GM19240 (cell line): Measurements from ENCODE around the gene STOX2.

Source experiments
- DNase-seq: peaks from one replicate; pipeline ENCODE4 v3.0.0; 2011; ENCODE audit warnings: low spot score; ENCODE audit not compliant: insufficient read length

The STOX2 gene, protein sequence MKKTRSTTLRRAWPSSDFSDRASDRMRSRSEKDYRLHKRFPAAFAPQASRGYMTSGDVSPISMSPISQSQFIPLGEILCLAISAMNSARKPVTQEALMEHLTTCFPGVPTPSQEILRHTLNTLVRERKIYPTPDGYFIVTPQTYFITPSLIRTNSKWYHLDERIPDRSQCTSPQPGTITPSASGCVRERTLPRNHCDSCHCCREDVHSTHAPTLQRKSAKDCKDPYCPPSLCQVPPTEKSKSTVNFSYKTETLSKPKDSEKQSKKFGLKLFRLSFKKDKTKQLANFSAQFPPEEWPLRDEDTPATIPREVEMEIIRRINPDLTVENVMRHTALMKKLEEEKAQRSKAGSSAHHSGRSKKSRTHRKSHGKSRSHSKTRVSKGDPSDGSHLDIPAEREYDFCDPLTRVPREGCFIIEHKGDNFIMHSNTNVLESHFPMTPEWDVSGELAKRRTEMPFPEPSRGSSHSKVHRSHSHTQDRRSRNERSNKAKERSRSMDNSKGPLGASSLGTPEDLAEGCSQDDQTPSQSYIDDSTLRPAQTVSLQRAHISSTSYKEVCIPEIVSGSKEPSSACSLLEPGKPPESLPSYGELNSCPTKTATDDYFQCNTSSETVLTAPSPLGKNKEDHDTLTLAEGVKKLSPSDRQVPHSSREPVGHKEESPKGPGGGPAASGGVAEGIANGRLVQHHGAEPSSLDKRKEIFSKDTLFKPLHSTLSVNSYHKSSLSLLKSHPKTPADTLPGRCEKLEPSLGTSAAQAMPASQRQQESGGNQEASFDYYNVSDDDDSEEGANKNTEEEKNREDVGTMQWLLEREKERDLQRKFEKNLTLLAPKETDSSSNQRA (N-terminal part only)

DNA sequence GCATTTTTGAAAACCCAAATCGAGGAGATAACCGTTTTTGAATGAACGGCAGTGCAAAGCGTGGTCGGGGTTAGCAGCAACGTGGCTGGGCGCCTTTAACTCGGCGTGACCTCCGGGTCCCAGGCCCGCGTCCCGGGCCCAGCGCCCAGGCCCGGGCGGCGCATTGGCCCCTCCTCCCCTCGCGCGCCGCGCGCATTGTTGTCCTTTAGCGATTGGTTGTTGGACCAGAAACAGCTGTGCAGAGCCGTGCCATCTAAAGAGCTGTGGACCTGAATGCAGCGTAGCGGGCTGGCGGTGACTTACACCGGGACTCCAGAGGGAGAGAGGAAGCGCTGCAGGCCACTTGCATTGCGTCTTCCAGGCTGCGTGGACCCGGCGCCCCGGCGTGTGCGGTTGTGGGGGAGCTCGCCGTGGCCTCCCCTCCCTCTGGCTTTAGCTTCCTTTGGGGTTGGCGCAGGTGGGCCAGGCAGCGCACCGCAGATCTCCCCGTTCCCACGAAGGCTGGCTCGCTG, at the start of gene STOX2:
STOX2 (plus strand) TSS at position 227 of the 512 bp plus-strand sequence. CDS start 1,484 bp downstream, outside the sequence.
- no peak for DNase-seq

DNA sequence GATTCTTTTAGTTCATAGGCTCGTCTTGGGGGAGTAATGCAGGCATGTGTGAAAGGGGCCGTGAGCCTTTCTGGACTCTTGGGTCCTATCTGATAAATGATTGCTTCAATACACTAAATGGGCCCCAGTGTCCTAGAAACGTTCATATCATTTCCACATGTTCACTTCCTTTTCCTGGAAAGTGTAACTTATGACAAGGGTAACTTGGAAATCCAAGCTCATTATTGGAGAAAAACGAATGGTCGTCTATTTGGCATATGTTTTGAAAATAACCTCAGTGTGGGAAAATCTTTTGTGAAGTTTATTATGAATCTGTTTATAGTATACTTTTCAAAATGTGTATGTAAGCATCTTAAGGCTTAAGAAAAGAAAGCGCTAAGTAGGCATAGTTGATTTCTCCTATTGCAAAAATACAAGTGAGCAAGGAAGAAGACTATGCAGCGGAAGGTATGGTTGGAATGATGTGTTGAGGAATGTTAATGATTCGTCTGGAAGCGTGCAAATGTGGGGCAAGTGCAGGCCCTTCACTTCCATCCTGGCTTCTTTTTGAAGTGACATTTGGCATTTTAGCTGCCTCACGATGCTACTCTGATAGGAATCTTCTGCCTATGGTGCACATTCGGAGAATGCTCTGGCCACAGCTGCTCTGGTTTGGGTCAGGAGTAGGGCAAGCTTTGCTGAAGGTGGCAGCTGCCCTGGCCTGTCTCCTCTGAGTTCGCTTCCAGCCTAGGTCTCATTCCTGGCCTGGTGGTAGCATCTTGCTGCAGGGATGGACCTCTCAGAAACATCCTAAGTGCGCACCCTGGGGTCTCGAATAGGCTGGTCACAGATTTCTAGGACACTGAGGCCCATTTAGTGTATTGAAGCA, 49.5 kb upstream of the STOX2 start:
- DNase-seq, result no peak

DNA sequence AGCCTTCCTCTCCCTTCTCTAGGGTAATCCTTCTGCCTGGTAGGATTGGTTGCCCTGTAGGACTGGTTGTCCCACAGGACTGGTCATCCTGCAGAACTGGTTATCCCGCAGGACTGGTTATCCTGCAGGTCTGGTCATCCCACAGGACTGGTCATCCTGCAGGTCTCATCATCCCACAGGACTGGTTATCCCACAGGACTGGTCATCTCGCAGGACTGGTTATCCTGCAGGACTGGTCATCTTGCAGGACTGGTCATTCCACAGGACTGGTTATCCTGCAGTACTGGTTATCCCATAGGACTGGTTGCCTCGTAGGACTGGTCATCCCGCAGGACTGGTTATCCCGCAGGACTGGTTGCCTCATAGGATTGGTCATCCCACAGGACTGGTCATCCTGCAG, 48.1 kb upstream of the STOX2 start:
- no peak for DNase-seq

DNA sequence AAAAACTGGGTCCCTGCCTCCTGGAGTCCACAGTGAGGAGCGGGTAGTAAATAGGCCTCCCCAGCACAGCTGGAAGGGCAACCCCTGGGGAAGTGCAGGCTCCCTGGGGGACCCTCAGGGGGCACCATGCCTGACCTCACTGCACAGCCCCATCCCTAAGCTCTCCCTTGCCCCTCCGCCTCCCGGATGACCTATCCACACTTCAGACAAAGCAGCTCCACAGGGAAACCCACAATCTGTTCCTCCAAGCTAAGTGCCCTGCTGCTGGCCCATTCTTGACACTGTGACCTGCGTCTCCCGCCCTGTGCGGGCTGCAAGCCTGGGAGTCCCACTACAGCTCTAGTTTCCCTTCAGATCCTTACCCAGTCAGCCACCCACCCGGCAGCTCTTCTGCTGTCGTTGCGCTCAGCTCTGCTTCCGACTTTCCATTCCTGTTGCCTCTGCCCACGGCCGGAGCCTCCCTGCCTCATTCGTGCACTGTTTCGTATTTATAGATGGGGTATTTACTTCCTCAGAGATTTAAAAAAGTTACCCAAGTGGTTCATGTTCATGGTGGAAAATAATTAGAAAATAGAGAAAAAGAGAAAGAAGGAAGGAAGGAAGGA, 47.0 kb upstream of the STOX2 start:
- no peak for DNase-seq

DNA sequence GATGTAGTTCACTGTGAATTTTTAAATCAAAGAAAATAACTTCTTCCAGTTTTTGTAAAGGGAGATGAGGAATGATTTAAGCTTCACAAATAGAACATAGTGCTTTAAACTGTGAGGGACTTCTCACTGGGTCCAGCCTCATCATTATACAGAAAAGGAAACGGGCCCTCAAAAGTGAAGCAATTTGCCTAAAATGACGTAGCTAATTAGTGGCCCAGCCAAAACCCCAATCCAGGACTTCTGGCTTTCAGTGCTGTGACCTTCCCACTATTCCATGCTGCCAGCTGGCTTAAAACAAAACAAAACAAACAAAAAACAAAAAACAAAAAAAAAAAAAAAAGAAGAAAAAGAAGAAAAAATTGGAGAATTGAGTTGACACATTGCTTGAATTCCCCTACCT, 45.0 kb upstream of the STOX2 start:
- no peak for DNase-seq

DNA sequence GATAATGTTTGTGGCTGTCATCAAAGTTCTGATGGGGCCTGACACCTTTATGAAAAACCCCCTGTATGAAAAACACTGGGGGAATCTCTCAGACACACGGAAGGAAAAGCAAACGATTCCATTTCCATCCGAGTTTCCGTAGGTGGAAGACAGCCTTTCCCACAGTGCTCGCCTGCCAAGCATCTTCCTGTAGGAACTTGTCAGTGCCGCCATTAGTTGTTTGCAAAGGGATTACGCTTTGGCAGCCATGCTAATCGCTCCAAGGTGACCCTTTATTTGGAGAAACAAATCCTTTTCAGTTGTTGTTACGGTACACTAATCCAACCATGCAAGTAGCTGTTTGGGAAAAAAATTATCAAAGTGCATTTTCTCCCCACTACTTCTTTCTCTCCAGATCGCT, 44.4 kb upstream of the STOX2 start:
- DNase-seq, result no peak

DNA sequence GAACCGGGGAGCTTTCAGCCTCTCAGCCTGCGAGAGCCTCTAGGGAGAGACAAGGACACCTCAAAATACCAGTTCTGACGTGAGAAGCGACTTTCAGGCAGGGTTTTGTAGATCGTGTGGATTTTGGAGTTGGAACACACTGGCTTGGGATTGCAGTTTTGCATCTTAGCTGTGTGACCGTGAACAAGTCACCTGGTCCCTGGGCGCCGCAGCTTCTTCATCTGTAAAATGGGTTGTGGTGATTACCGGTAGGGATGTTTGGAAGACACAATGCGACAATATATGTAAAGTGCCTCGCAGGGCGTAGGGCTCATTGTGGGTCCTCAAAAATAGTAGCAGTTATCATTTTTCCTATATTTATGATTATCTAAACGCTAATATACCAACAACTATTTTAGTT, 43.7 kb upstream of the STOX2 start:
- no peak for DNase-seq

DNA sequence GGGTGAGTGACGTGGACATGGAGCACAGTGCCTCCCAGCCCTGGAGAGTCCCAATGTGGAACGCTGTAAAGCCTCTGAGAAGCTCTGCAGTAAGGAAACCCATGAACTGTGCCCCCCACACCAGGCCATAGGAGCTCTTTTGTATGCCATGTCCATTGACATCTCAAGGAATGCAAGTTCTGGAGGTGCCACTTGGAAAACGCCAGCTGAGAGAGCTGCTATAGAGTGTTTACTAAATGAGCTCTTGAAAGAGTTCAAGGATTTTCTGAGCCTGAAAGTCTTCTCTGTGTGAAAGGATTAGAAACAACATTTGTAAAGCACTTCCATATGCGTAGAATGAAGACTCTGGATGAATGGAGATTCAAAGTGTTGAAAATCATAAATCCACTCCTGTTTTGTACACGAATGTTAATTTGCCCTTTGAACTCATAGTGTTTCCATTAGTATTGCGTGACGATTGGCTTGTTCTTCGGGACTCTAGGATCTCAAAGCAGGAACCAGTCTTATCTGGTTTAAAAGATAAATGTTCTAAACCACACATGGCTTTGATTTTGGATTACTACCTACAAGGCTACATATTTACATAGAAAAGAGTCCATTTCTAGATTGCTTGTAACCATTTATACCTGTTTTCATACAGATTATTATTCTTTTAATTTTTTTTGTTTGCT, 41.8 kb upstream of the STOX2 start:
- DNase-seq, result no peak

DNA sequence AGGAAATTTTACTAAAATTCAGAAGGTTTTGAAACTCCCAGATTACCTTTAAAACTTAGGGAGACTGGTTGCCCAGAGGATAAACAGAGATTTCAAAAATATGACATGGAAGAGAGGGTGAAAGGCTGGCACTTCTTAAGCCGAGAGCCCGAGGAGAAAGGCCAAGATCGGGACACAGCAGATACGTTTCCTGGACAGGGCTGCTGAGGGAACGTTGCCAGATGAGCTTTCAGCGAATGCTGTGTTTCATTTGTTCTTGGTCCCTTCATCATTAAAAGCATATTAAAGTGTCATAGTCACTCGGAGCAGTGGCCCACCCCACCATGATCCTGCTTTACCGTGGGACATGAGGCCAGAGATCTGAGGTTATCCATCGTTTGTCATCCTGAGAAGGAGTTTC, 37.9 kb upstream of the STOX2 start:
- DNase-seq, result no peak

DNA sequence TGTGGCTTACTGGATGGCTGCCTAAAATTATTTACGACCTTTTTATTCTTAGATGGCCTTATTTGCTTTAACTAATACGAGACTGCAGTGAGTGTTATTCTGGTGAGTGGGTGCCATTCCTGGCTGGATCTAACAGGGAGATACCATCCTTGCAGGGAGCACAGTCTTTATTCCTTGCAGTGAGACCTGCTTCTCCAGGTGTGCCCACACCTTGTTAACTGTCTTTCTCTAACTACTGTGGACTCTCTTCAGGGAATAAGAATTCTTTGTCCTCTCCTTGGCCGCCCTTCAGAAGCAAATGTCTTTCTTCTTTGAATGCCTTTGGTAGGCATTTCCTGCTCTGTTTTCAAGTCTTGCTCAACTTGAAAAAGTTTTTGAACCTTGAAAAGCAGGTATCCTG, 34.1 kb upstream of the STOX2 start:
- DNase-seq, result no peak

DNA sequence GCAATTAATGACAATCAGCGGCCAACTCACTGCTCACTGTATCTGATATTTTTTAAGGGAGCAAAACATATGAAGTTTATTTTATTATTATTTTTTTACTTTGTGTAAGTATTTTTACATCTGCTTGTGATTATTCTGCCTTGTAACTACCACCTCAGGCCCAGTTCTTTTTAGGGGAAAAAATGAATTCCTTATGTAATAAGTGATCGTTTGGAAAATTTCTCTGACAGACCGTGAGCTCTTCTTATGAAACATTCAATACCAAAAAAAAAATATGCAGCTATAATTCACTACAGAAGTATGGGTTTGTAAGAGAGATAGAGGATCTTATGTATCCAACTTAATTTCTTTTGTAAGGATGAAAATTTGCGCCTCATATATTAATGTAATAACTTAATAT, 33.5 kb upstream of the STOX2 start:
- no peak for DNase-seq

DNA sequence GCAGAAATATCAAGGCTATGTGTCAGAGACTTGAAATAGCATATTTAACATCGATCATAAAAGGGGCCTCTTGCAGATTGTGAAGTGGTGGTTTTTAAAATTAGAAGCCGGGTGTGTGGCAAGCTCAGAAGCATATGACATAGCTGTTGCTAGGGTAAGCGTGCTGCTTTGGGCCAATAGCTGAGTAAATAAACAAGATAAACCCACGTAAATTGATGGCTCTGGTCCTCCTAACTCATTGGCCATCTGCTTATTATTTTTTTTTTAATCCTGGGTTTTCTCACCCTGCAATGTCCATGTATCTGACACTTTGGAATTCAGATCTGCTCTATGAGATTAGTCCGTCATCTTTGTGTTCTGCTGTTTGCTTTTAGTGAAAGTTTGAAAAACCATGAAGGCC, 32.6 kb upstream of the STOX2 start:
- DNase-seq, result no peak

DNA sequence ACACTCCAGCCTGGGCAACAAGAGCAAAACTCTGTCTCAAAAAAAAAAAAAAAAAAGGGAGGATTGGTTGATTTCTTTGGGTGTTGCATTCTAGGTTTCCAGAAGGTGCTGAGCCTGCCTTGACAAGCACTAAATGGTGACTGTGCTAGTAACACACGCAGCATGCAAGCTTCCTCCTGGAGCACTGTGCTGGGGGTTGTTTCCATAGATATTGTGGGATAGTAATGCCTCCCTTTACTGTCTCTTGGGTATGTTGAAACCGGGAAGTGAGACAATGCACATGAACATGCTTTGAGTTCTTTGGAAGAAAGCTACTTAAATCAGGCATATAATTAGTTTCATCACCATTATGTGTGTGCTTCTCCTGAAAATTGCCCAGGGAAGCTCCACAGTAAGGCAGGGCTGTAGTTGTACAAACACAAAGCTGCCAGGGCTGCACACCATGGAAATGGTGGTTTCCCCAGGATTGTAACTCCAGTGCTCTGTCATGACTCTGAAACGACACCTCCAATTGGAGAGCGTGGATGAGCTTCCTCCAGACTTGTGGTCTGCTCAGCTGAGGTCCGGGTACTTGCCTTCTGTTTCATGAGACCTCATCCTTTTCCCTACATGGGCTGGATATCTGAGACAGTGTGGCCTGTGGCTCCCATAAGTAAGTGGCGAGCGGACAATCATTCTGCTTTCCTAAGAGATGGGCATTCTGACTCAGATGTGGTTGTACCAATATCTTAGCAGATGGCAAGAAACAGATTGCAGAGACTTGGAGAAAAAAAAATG, 31.5 kb upstream of the STOX2 start:
- no peak for DNase-seq

DNA sequence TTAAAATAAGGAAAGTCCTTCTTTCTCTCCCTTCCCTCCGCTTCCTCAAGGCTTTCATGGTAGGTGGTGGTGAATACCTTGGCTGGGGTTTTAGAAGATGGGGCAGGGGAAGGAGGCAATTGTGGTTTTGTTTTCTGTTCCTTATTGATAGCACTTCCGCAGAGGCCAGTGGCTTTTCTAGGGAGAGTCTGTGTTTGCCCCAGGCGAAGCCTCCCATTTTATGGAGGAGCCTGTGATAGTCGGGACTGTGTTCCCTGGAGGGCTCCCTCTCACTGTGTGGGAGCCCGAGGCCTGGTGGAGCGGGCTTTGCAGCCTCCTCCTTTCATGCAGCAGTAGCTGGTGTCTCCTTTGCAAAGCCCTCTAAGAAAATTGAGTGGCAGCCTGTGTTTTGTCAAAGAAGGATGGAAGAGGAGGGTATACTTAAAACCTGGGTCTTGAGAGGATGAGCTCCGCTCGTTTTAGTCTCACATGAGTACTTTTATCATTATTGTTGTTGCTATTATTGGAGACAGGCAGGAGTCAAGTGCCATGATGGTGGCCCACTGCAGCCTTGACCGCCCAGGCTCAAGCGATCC, 29.8 kb upstream of the STOX2 start:
- no peak for DNase-seq

DNA sequence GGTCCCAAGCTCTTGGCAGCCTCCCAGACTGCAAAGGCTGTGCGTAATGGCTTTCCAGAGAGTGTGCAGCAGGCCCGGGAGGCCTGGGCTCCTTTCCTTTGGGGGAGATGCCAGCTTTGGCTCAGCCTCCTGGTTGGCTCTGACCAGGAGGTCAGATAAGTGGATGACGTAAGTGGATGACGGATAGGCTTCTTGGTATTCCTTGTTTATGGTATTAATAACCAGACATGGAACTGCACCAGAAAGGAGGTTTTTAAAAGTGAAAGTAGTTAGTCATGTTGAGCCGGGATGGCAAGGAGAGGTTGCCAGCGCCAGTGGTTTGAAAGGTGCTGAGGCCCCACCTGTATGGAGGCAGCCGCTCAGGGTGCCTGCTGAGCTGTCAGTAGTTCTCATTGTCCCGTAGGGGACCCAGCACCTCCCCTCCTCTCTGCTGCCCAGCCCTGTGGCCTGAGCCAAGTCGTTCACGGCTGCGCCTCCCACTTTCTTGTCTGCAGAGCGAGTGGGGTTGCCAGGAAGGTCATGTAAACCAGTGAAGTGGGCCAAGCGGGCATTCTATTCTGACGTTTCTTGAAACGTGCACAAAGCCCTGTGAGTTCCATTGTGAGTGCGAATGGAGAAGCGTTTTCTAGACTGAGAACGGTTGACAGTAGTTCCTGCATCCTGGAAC, 28.7 kb upstream of the STOX2 start:
- DNase-seq, result no peak

DNA sequence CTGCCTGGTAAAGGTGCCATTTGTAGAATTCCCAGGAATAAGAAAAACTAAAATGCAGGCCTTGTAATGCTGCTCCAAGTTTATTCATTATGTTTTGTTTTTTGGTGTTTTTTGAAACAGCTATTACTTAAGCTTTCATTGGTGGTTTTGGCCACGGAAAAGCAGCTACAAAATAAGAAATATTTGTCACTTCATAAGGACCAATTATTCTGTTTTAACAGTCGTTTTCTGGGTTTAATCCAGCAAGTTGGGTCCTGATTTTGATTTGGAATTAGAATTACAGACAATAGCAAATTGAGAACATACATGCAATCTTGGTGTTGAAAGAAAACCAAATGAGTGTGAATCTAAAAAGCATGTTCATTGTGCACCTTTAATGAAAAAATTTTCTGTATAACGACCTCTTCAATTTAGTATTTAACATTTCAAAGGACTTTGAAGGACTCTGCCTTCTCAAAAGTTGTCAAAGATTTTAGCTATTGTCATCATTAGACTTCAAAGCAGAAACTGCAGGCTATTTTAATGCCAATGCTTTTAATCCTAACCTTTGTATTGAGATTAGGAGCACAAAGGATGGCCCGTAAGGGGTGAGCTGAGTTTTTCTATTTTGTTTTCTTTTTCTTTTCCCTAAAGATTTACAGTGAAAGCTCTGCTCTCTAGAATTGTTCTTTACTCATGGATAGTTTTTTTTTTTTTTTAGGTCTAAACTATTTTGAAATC, 26.7 kb upstream of the STOX2 start:
- DNase-seq, result no peak

DNA sequence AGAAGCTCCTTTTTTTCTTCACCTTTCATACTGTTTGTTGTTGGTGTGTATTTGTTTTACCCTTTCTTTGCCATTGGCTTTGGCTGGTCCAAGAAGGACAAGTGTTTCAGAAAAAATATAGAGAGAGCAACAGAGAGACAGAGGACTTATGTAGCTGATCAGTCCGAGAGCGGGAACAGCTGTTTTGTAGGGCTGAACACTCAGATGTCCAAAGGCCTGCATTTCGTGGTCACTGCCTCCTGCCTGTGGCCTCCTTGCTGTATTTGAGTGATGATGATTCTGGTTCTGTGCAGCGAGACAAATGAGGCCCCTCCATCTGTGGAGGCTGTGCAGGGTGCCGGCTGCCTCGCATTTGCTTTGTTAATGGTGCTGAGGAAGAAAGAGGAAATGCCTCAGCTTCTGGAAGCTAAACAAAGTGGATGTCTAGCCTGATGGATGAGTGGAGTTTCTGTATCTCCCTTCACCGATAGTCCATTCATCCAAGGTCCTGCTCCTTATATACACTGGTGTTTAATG, 19.8 kb upstream of the STOX2 start:
- no peak for DNase-seq

DNA sequence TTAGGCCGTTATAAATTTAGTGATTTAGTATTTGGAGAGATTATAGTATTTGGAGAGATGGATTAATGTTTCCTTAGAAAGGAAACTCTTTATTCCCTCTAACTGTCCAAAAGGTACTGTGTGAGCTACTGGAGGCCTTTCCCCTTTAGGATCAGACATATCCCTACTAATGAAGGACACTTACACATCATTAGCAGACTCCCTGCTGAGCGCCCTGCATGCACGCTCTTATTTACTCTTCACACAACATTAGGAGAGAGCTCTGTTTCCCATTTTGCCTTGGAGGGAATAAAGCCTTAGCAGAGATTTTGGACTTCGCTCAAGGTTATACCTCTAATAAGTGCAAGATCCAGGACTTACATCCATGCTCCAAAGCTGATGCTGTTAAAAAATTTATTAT, 17.8 kb upstream of the STOX2 start:
- no peak for DNase-seq
